Panc1 (cell line): Measurements from ENCODE around the gene B4GALT5. TPM values are rescaled to one million over a fixed set of nuclear protein-coding genes. Genes with fewer than 3 reads are reported as not detected.

ENCODE experiments used
- ATAC-seq: fragments of 200-7000 bp; cut with Tn5 transposase; 2 replicates; pipeline ENCODE4 v1.9.1; 2020; ENCODE audit warnings: mild to moderate bottlenecking, moderate library complexity
- BruUV-seq: library from RNA; stranded (reverse); fragments of 400-500 nt; replicated peaks from 2 replicates; lab custom pipeline; 2021; lab: Mats Ljungman, UMichigan
- CTCF ChIA-PET: fragments of 300-600 bp; sonication (Branson Sonifier 250); formaldehyde crosslinking; loops from one replicate; lab custom pipeline; 2022; ENCODE audit warnings: antibody characterized with exemption; lab: Charles Lee
- POLR2A ChIA-PET: fragments of 300-600 bp; sonication (Branson Sonifier 250); formaldehyde crosslinking; loops from one replicate; lab custom pipeline; 2022; ENCODE audit warnings: antibody characterized with exemption; lab: Charles Lee
- DNase-seq: peaks from one replicate; pipeline ENCODE4 v3.0.0-alpha.2; 2010; ENCODE audit warnings: low read depth, low spot score
- H3K27ac ChIP-seq: 2 replicates; pipeline ENCODE4 v1.5.1; 2011; ENCODE audit warnings: mild to moderate bottlenecking, low read length, inconsistent platforms
- H3K27me3 ChIP-seq: fragments of 200-500 bp; sonication (Bioruptor generic); 2 replicates; pipeline ENCODE4 v1.6.0; 2014; ENCODE audit warnings: low read length, inconsistent platforms; ENCODE audit not compliant: control insufficient read depth, insufficient read depth
- H3K36me3 ChIP-seq: fragments of 200-500 bp; sonication (Bioruptor generic); 2 replicates; pipeline ENCODE4 v1.5.1; 2014; ENCODE audit warnings: inconsistent platforms, mild to moderate bottlenecking, low read length, moderate library complexity; ENCODE audit not compliant: control insufficient read depth, insufficient read depth
- H3K4me1 ChIP-seq: 2 replicates; pipeline ENCODE4 v1.5.1; 2011; ENCODE audit warnings: inconsistent platforms, mild to moderate bottlenecking, low read length, moderate library complexity; ENCODE audit not compliant: control insufficient read depth, insufficient read depth
- H3K4me3 ChIP-seq, 2 experiments: 2 replicates each; pipeline ENCODE4 v1.5.1; 2011 to 2012; ENCODE audit warnings: low read depth in 2 of 2, low read length in 2 of 2, mild to moderate bottlenecking in 2 of 2, inconsistent platforms in 1 of 2, moderate library complexity in 1 of 2
- H3K9me3 ChIP-seq: fragments of 200-500 bp; sonication (Bioruptor generic); 2 replicates; pipeline ENCODE4 v1.5.1; 2014; ENCODE audit warnings: low read depth, mild to moderate bottlenecking, inconsistent platforms, low read length, moderate library complexity; ENCODE audit not compliant: control insufficient read depth, insufficient read depth
- CTCF ChIP-seq: fragments of 450-650 bp; IDR thresholded peaks from 2 replicates; pipeline ENCODE4 v1.5.1; 2017; ENCODE audit warnings: mild to moderate bottlenecking
- POLR2AphosphoS5 ChIP-seq: IDR thresholded peaks from 2 replicates; pipeline ENCODE4 v1.6.1; 2012; ENCODE audit warnings: mild to moderate bottlenecking, low read depth, low read length, moderate library complexity
- REST ChIP-seq, 2 experiments: IDR thresholded peaks; 2 replicates each; pipeline ENCODE4 v1.6.1; 2011 to 2012; ENCODE audit warnings: low read depth in 2 of 2, control low read depth in 1 of 2, low read length in 1 of 2, mild to moderate bottlenecking in 1 of 2, moderate library complexity in 1 of 2; ENCODE audit not compliant: insufficient read depth in 1 of 2
- SIN3A ChIP-seq: IDR thresholded peaks from 2 replicates; pipeline ENCODE4 v1.6.1; 2012; ENCODE audit warnings: low read depth, mild to moderate bottlenecking, low read length, moderate library complexity, borderline replicate concordance; ENCODE audit not compliant: insufficient read depth
- TCF7L2 ChIP-seq: IDR thresholded peaks from 2 replicates; pipeline ENCODE4 v1.6.1; 2011; ENCODE audit warnings: mild to moderate bottlenecking, low read depth, low read length, inconsistent platforms
- in situ Hi-C: cut with HindIII; loops from 2 replicates; pipeline ENCODE4 v1.10.0; 2016; ENCODE audit warnings: low sequenced_read_pairs, low pct_unique_long_range_greater_than_20kb
- intact Hi-C: fragments of 100-400 bp; cut with micrococcal nuclease; formaldehyde crosslinking; loops from one replicate; pipeline ENCODE4 v1.10.0; 2022; ENCODE audit not compliant: unreplicated experiment
- total RNA-seq: library from RNA; stranded (reverse); gene quantifications from one replicate; pipeline ENCODE4 v1.2.1, GENCODE V29; 2021; ENCODE audit not compliant: unreplicated experiment

B4GALT5 gene
- total RNA-seq, 1 experiment from 2014 or later, result 40.0 TPM

GRCh38 chr20:49646528-49646927, 67.2 kb downstream of the B4GALT5 start:
- CTCF ChIA-PET, result interaction anchor here (1.2 kb wide), 1 partner anchor 36 kb away, joined by 5 read pairs; no protein-coding TSS in a partner anchor
- in situ Hi-C loops, result no loop called here
- no peak overlapping the region for H3K4me3 ChIP-seq
- no peak for DNase-seq
- peaks cover 10% of the 10 kb centered on the region for H3K4me1 ChIP-seq
- H3K36me3 ChIP-seq, result peaks cover 28% of the 10 kb centered on the region
- POLR2A ChIA-PET, result no interaction called here
- intact Hi-C loops, result no loop called here
- TF ChIP-seq SIN3A, result no peak
- no peak for TF ChIP-seq CTCF
- no peak for TF ChIP-seq TCF7L2
- no peak for TF ChIP-seq POLR2AphosphoS5
- no peak for TF ChIP-seq REST (IDR thresholded peaks at IDR 0.05; ENCODE audit: insufficient read depth in 1 of 2, low read depth in 2 of 2, low read length in 1 of 2)
- H3K27me3 ChIP-seq, result no peaks in the 10 kb centered on the region
- no peak overlapping the region for H3K27ac ChIP-seq
- H3K9me3 ChIP-seq, result no peaks in the 10 kb centered on the region
- BruUV-seq, result no TSS peak
- ATAC-seq, result no peak

GRCh38 chr20:49646126-49646525, 67.6 kb downstream of the B4GALT5 start:
- intact Hi-C loops, result no loop called here
- Histone ChIP-seq H3K27me3 (no peaks in the 10 kb centered on the region), H3K9me3 (no peaks in the 10 kb centered on the region), H3K4me1 (peaks cover 10% of the 10 kb centered on the region), H3K36me3 (peaks cover 28% of the 10 kb centered on the region), H3K4me3 (no peak overlapping the region), H3K27ac (no peak overlapping the region)
- POLR2A ChIA-PET, result no interaction called here
- no peak for TF ChIP-seq CTCF
- no peak for TF ChIP-seq REST (IDR thresholded peaks at IDR 0.05; ENCODE audit: insufficient read depth in 1 of 2, low read depth in 2 of 2, low read length in 1 of 2)
- TF ChIP-seq POLR2AphosphoS5, result no peak
- TF ChIP-seq SIN3A, result no peak
- TF ChIP-seq TCF7L2, result no peak
- ATAC-seq (no peak), DNase-seq (no peak)
- no TSS peak for BruUV-seq
- CTCF ChIA-PET, result interaction anchor here (1.2 kb wide), 1 partner anchor 36 kb away, joined by 5 read pairs; no protein-coding TSS in a partner anchor
- in situ Hi-C loops, result no loop called here
